Measurements from ENCODE around the gene SEC14L5. TPM values are rescaled to one million over a fixed set of nuclear protein-coding genes. Genes with fewer than 3 reads are reported as not detected.

SEC14L5 gene
- total and polyA plus RNA-seq, 2 donors (not counting 3 experiments of a cell fraction or from before 2014, with no cell fraction given), result not detected

DNA sequence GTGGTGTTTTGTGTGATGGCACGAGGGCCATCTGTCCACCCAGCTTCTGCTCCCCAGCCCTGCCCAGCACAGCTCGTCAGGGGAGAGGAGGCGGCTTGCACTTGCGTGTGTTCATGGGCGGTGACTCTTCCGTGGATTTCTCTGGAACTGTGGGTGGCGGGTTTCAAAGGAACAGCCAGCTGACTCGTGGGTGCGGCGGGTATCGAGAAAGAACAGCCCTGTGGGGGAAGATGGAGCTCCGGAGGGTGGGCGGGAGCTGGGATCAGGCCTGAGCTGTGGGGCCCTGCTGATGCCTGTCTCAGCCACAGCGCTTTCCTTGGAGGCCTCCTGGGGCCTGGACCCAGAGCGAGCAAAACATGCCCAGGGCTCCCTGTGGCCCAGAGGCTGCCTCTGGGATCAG, 62.4 kb downstream of the SEC14L5 start:
- H3K79me2 ChIP-seq (ENCODE audit: control insufficient read depth, insufficient read depth, low read length), result no peaks in the 10 kb centered on the region
- no peaks in the 10 kb centered on the region for H3K9me3 ChIP-seq (replicated peaks; ENCODE audit: control insufficient read depth, insufficient read depth, low read length)
- no peak overlapping the region for H3K27ac ChIP-seq (ENCODE audit: insufficient read depth, low read depth, low read length)
- BruUV-seq (replicated peaks), result no TSS peak
- dilution Hi-C loops (cut with MboI; ENCODE audit: extremely low pct_ligation_motif_present, low sequenced_read_pairs) (no loop called here), intact Hi-C loops (cut with micrococcal nuclease) (no loop called here)
- no peaks in the 10 kb centered on the region for H3K9me1 ChIP-seq (replicated peaks; ENCODE audit: control insufficient read depth, extremely low read depth, insufficient read depth, low read length)
- DNase-seq (ENCODE audit: low read depth, low spot score) (no peak), FAIRE-seq (no peak)
- TF ChIP-seq GATA2 (IDR thresholded peaks at IDR 0.05; ENCODE audit: insufficient read depth, insufficient read length, low read depth, low read length) (no peak), POLR2AphosphoS5 (IDR thresholded peaks at IDR 0.05; ENCODE audit: insufficient read depth, low read depth, low read length) (no peak), CTCF (IDR thresholded peaks at IDR 0.05; ENCODE audit: extremely low read depth in 1 of 2, insufficient read depth in 1 of 2, low read depth in 1 of 2, low read length in 2 of 2) (no peak), JUN (IDR thresholded peaks at IDR 0.05; ENCODE audit: borderline replicate concordance, insufficient read depth, insufficient read length, low read depth) (no peak), MYC (IDR thresholded peaks at IDR 0.05; ENCODE audit: low read depth, low read length) (no peak), POLR2A (IDR thresholded peaks at IDR 0.05; ENCODE audit: low read depth, low read length) (no peak), EZH2 (IDR thresholded peaks at IDR 0.05; ENCODE audit: borderline replicate concordance, low read depth, low read length, severe bottlenecking) (no peak), FOS (IDR thresholded peaks at IDR 0.05; ENCODE audit: borderline replicate concordance, insufficient read depth, low read length) (no peak)
- no peaks in the 10 kb centered on the region for H3K27me3 ChIP-seq (ENCODE audit: control insufficient read depth in 2 of 2, insufficient read depth in 2 of 2, low read length in 2 of 2)
- H3K4me1 ChIP-seq (ENCODE audit: control insufficient read depth, extremely low read depth, insufficient read depth, low read length), result no peaks in the 10 kb centered on the region
- CTCF ChIA-PET, result interaction anchor here (1.1 kb wide), 1 partner anchor 140 kb away, joined by 3 read pairs; no protein-coding TSS in a partner anchor
- no peak overlapping the region for H3K4me3 ChIP-seq (replicated peaks in 1 of 3; ENCODE audit: insufficient read depth in 1 of 3, low read depth in 1 of 3, low read length in 3 of 3)
- no peak overlapping the region for H3K9ac ChIP-seq (replicated peaks; ENCODE audit: extremely low read depth, insufficient read depth, low read length)
- H3K4me2 ChIP-seq (ENCODE audit: insufficient read depth, low read length), result no peak overlapping the region
- no peaks in the 10 kb centered on the region for H3K36me3 ChIP-seq (ENCODE audit: control insufficient read depth in 2 of 2, extremely low read depth in 1 of 2, insufficient read depth in 2 of 2, low read length in 2 of 2)
- POLR2A ChIA-PET, result interaction anchor here (0.6 kb wide), 1 partner anchor 14 kb away, joined by 5 read pairs; no protein-coding TSS in a partner anchor
- H4K20me1 ChIP-seq (replicated peaks; ENCODE audit: control insufficient read depth, extremely low read depth, insufficient read depth, low read length), result no peaks in the 10 kb centered on the region
- no peak overlapping the region for H2AFZ ChIP-seq (ENCODE audit: low read depth, low read length)

All from endothelial cell of umbilical vein (primary cell).